ENCODE results near the gene KRT38.

DNA sequence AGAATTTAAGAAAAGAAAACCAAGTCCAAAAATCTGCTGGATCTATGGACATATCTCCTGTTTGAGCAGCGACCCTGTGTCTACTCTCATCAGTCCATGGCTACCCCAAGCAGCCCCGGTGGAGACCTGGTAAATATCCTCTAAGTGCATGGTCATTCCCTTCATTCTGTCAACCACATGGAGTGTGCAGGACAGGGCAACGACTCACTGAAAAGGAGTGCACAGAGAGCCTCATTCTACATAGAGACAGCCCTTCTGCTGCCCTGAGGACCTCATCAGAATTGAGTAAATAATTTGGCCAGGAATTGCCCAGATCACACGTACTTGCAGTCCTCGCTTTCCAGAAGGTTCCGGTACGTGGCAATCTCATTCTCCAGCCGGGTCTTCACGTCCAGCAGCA, 3.0 kb downstream of the KRT38 start:
- TF ChIP-seq, protein P1, sequence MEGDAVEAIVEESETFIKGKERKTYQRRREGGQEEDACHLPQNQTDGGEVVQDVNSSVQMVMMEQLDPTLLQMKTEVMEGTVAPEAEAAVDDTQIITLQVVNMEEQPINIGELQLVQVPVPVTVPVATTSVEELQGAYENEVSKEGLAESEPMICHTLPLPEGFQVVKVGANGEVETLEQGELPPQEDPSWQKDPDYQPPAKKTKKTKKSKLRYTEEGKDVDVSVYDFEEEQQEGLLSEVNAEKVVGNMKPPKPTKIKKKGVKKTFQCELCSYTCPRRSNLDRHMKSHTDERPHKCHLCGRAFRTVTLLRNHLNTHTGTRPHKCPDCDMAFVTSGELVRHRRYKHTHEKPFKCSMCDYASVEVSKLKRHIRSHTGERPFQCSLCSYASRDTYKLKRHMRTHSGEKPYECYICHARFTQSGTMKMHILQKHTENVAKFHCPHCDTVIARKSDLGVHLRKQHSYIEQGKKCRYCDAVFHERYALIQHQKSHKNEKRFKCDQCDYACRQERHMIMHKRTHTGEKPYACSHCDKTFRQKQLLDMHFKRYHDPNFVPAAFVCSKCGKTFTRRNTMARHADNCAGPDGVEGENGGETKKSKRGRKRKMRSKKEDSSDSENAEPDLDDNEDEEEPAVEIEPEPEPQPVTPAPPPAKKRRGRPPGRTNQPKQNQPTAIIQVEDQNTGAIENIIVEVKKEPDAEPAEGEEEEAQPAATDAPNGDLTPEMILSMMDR (IDR thresholded peaks at IDR 0.05) = no peak
- TF ChIP-seq POLR2AphosphoS5 (IDR thresholded peaks at IDR 0.05) = no peak
